Fibroblast of lung (primary cell): Measurements from ENCODE around the gene NHERF2. TPM values are rescaled to one million over a fixed set of nuclear protein-coding genes. Genes with fewer than 3 reads are reported as not detected.

Experiments used
- DNase-seq, 2 donors: peaks; one replicate each; pipeline versions ENCODE4 v3.0.0 to v3.0.0-alpha.2; 2010; ENCODE audit warnings: low read depth in 2 of 2
- H2AFZ ChIP-seq: 2 replicates; pipeline ENCODE4 v1.5.1; 2012; ENCODE audit warnings: low read length, control low read depth, inconsistent platforms
- H3K27ac ChIP-seq: 2 replicates; pipeline ENCODE4 v1.5.1; 2011; ENCODE audit warnings: low read length, control low read depth; ENCODE audit not compliant: insufficient read depth
- H3K27me3 ChIP-seq: 2 replicates; pipeline ENCODE4 v1.5.1; 2011; ENCODE audit warnings: mild to moderate bottlenecking, low read length; ENCODE audit not compliant: control insufficient read depth, insufficient read depth
- H3K36me3 ChIP-seq: 2 replicates; pipeline ENCODE4 v1.5.1; 2011; ENCODE audit warnings: low read length; ENCODE audit not compliant: control insufficient read depth, insufficient read depth
- H3K4me1 ChIP-seq: 2 replicates; pipeline ENCODE4 v1.5.1; 2011; ENCODE audit warnings: low read length; ENCODE audit not compliant: control insufficient read depth, insufficient read depth; ENCODE audit errors: extremely low read depth
- H3K4me2 ChIP-seq: 2 replicates; pipeline ENCODE4 v1.5.1; 2011; ENCODE audit warnings: low read length, control low read depth; ENCODE audit not compliant: insufficient read depth; ENCODE audit errors: extremely low read depth
- H3K4me3 ChIP-seq, 4 experiments: fragments of 200-600 bp in 1 of 4; sonication (generic) in 1 of 4; replicated peaks in 1 of 4; 2 replicates each; pipeline ENCODE4 v1.5.1; 2011 to 2016; ENCODE audit warnings: low read length in 4 of 4, low read depth in 3 of 4, mild to moderate bottlenecking in 3 of 4, control low read depth in 2 of 4, inconsistent platforms in 1 of 4, mixed read lengths in 1 of 4; ENCODE audit not compliant: insufficient read depth in 1 of 4; ENCODE audit errors: control extremely low read depth in 1 of 4
- H3K79me2 ChIP-seq: 2 replicates; pipeline ENCODE4 v1.5.1; 2012; ENCODE audit warnings: mild to moderate bottlenecking, low read length, inconsistent platforms; ENCODE audit not compliant: control insufficient read depth, insufficient read depth
- H3K9ac ChIP-seq: 2 replicates; pipeline ENCODE4 v1.5.1; 2011; ENCODE audit warnings: mild to moderate bottlenecking, low read length, control low read depth; ENCODE audit not compliant: insufficient read depth
- H3K9me3 ChIP-seq: 2 replicates; pipeline ENCODE4 v1.5.1; 2012; ENCODE audit warnings: low read depth, low read length; ENCODE audit not compliant: control insufficient read depth, insufficient read depth
- H4K20me1 ChIP-seq: 2 replicates; pipeline ENCODE4 v1.5.1; 2011; ENCODE audit warnings: low read length; ENCODE audit not compliant: control insufficient read depth, insufficient read depth; ENCODE audit errors: extremely low read depth
- CTCF ChIP-seq, 2 donors: IDR thresholded peaks in 1 of 2; conservative IDR thresholded peaks in 1 of 2; 1 replicate in 1 of 2; 2 replicates in 1 of 2; pipeline ENCODE4 v1.5.1; 2011 to 2012; ENCODE audit warnings: low read length in 2 of 2, control low read depth in 1 of 2, inconsistent platforms in 1 of 2, low read depth in 1 of 2, mild to moderate bottlenecking in 1 of 2
- EZH2 ChIP-seq: IDR thresholded peaks from 2 replicates; pipeline ENCODE4 v1.5.1; 2012; ENCODE audit warnings: low read length, control low read depth, mild to moderate bottlenecking; ENCODE audit errors: missing control alignments
- polyA plus RNA-seq, 2 donors: library from polyadenylated mRNA; depleted of rRNA in 1 of 2; stranded (reverse) in 1 of 2; unstranded in 1 of 2; fragments of >200 nt; gene quantifications; 2 replicates each; pipeline ENCODE4 v1.2.1, GENCODE V29; 2011 to 2012; ENCODE audit warnings: missing spikeins in 1 of 2
- total RNA-seq: library from RNA; depleted of rRNA; stranded (reverse); fragments of >200 nt; gene quantifications from 2 replicates; pipeline ENCODE4 v1.2.1, GENCODE V29; 2014

Gene NHERF2
- total and polyA plus RNA-seq, 2 donors (not counting 1 experiment from before 2014, with no cell fraction given), result 21.5 to 38.0 TPM

- H3K27me3 ChIP-seq, result no peaks in the 10 kb centered on the region
- H2AFZ ChIP-seq, result no peak overlapping the region
- no peak overlapping the region for H3K4me2 ChIP-seq
- peaks cover 13% of the 10 kb centered on the region for H3K79me2 ChIP-seq
- no peak for TF ChIP-seq EZH2
- no peak for TF ChIP-seq CTCF (conservative IDR thresholded peaks at IDR 0.05 in 1 of 2, IDR thresholded peaks at IDR 0.05 in 1 of 2; ENCODE audit: low read depth in 1 of 2, low read length in 2 of 2)
- no peaks in the 10 kb centered on the region for H3K9me3 ChIP-seq
- no peaks in the 10 kb centered on the region for H4K20me1 ChIP-seq
- peaks cover 20% of the 10 kb centered on the region for H3K4me1 ChIP-seq
- DNase-seq, result no peak
- no peak overlapping the region for H3K4me3 ChIP-seq
- H3K36me3 ChIP-seq, result peaks cover 2% of the 10 kb centered on the region
- H3K27ac ChIP-seq, result no peak overlapping the region
- no peak overlapping the region for H3K9ac ChIP-seq
These were observed 17.8 kb downstream of the NHERF2 start for GRCh38 chr16:2044541-2044940.

- H3K4me2 ChIP-seq, result peak overlapping the region; percentile 99
- no peak overlapping the region for H2AFZ ChIP-seq
These were observed 19.5 kb downstream of the NHERF2 start for GRCh38 chr16:2045965-2046892.

More at GRCh38 chr16:2045965-2046892, 19.5 kb downstream of the NHERF2 start:
- H4K20me1 ChIP-seq, result no peaks in the 10 kb centered on the region
- no peak overlapping the region for H3K9ac ChIP-seq
- no peaks in the 10 kb centered on the region for H3K9me3 ChIP-seq
- no peak overlapping the region for H3K27ac ChIP-seq
- H3K4me1 ChIP-seq, result peaks cover 6% of the 10 kb centered on the region
- no peak for TF ChIP-seq CTCF (conservative IDR thresholded peaks at IDR 0.05 in 1 of 2, IDR thresholded peaks at IDR 0.05 in 1 of 2; ENCODE audit: low read depth in 1 of 2, low read length in 2 of 2)
- TF ChIP-seq EZH2, result no peak
- no peak overlapping the region for H3K4me3 ChIP-seq
- H3K36me3 ChIP-seq, result no peaks in the 10 kb centered on the region
- H3K79me2 ChIP-seq, result peaks cover 13% of the 10 kb centered on the region
- no peak for DNase-seq
- H3K27me3 ChIP-seq, result no peaks in the 10 kb centered on the region
